GM23338 (cell line): ENCODE measurements around the gene ANKZF1. TPM values are rescaled to one million over a fixed set of nuclear protein-coding genes. Genes with fewer than 3 reads are reported as not detected.
A peak's percentile ranks its signal among the peaks of the same experiment; 100 is the strongest.

Experiments used
- ATAC-seq: fragments of 200-7000 bp; cut with Tn5 transposase; 3 replicates; pipeline ENCODE4 v1.9.1; 2020
- DNase-seq: peaks from one replicate; pipeline ENCODE4 v3.0.0-alpha.2; 2015; ENCODE audit warnings: low spot score
- H2AFZ ChIP-seq: fragments of 200-600 bp; sonication (generic); 2 replicates; pipeline ENCODE4 v1.8.0; 2016; ENCODE audit warnings: antibody characterized with exemption, mild to moderate bottlenecking, moderate library complexity
- H3F3A ChIP-seq: fragments of 200-600 bp; sonication (generic); replicated peaks from 2 replicates; pipeline ENCODE4 v1.8.0; 2017; ENCODE audit warnings: antibody characterized with exemption, mixed run types, low read depth
- H3K27ac ChIP-seq: fragments of 200-600 bp; sonication (generic); 2 replicates; pipeline ENCODE4 v1.6.1; 2016; ENCODE audit warnings: low read depth
- H3K27me3 ChIP-seq: fragments of 200-600 bp; sonication (generic); 2 replicates; pipeline ENCODE4 v1.8.0; 2016; ENCODE audit warnings: mild to moderate bottlenecking, mixed run types, moderate library complexity; ENCODE audit not compliant: insufficient read depth
- H3K36me3 ChIP-seq: fragments of 200-600 bp; sonication (generic); 2 replicates; pipeline ENCODE4 v1.8.0; 2016; ENCODE audit warnings: mild to moderate bottlenecking; ENCODE audit not compliant: insufficient read depth
- H3K4me1 ChIP-seq: fragments of 200-600 bp; sonication (generic); 2 replicates; pipeline ENCODE4 v1.8.0; 2016; ENCODE audit warnings: mild to moderate bottlenecking, moderate library complexity; ENCODE audit not compliant: insufficient read depth
- H3K4me2 ChIP-seq: fragments of 200-600 bp; sonication (generic); 2 replicates; pipeline ENCODE4 v1.7.1; 2017; ENCODE audit warnings: mixed run types
- H3K4me3 ChIP-seq: fragments of 200-600 bp; sonication (generic); 2 replicates; pipeline ENCODE4 v1.6.1; 2016; ENCODE audit warnings: mixed run types
- H3K79me2 ChIP-seq: fragments of 200-600 bp; sonication (generic); replicated peaks from 2 replicates; pipeline ENCODE4 v1.8.0; 2017; ENCODE audit warnings: mild to moderate bottlenecking; ENCODE audit not compliant: insufficient read depth
- H3K9me2 ChIP-seq: fragments of 200-600 bp; sonication (generic); 2 replicates; pipeline ENCODE4 v1.8.0; 2017; ENCODE audit not compliant: insufficient read depth
- H4K20me1 ChIP-seq: fragments of 200-600 bp; sonication (generic); replicated peaks from 2 replicates; pipeline ENCODE4 v1.8.0; 2017; ENCODE audit warnings: mild to moderate bottlenecking; ENCODE audit not compliant: insufficient read depth
- H3K27ac Mint-ChIP-seq: 2 replicates; pipeline ENCODE4 v1.8.0; 2020; ENCODE audit warnings: inconsistent platforms, mild to moderate bottlenecking, moderate library complexity, mixed read lengths
- H3K27me3 Mint-ChIP-seq: 3 replicates; pipeline ENCODE4 v1.8.0; 2022; ENCODE audit warnings: low read depth, mild to moderate bottlenecking, moderate library complexity, mixed read lengths, inconsistent platforms; ENCODE audit not compliant: insufficient read depth, poor library complexity
- H3K36me3 Mint-ChIP-seq: 3 replicates; pipeline ENCODE4 v1.8.0; 2021; ENCODE audit warnings: low read depth, mild to moderate bottlenecking, inconsistent platforms, moderate library complexity, mixed read lengths
- H3K4me1 Mint-ChIP-seq: 3 replicates; pipeline ENCODE4 v1.8.0; 2020; ENCODE audit warnings: mild to moderate bottlenecking, inconsistent platforms, mixed read lengths
- H3K4me3 Mint-ChIP-seq: 3 replicates; pipeline ENCODE4 v1.8.0; 2021; ENCODE audit warnings: moderate library complexity, mild to moderate bottlenecking, inconsistent platforms, mixed read lengths
- H3K9me3 Mint-ChIP-seq: 3 replicates; pipeline ENCODE4 v1.8.0; 2020; ENCODE audit warnings: moderate library complexity, mild to moderate bottlenecking, inconsistent platforms, mixed read lengths
- CREB1 ChIP-seq: fragments of 250-450 bp; sonication (Bioruptor Pico); IDR thresholded peaks from 2 replicates; pipeline ENCODE4 v1.5.0; 2020; ENCODE audit warnings: low read depth, mild to moderate bottlenecking, moderate library complexity
- ETS1 ChIP-seq: IDR thresholded peaks from 2 replicates; pipeline ENCODE4 v1.6.1; 2016; ENCODE audit warnings: antibody characterized with exemption
- JUNB ChIP-seq: IDR thresholded peaks from one replicate; pipeline ENCODE4 v1.6.1; 2016; ENCODE audit warnings: antibody characterized with exemption; ENCODE audit not compliant: unreplicated experiment
- POLR2AphosphoS5 ChIP-seq: IDR thresholded peaks from 2 replicates; pipeline ENCODE4 v1.6.1; 2016; ENCODE audit warnings: antibody characterized with exemption, low read depth
- ZNF462 ChIP-seq: fragments of 250-450 bp; sonication (Bioruptor Pico); IDR thresholded peaks from 2 replicates; pipeline ENCODE4 v1.5.0; 2020; ENCODE audit warnings: mild to moderate bottlenecking, moderate library complexity
- polyA plus RNA-seq: library from polyadenylated mRNA; unstranded; fragments of >200 nt; fragmentation: Nextera tagmentation; extraction: Ambion mirVana; gene quantifications from 2 replicates; pipeline ENCODE4 v1.2.1, GENCODE V29; 2016
- total RNA-seq: library from RNA; depleted of rRNA; stranded (reverse); fragments of >200 nt; shearing (Covaris generic); gene quantifications from 2 replicates; pipeline ENCODE4 v1.2.3, GENCODE V29; 2014

The ANKZF1 gene
- total and polyA plus RNA-seq, 2 experiments from 2014 or later: 29.9 to 61.9 TPM

GRCh38 chr2:219206328-219207133, 23.1 kb upstream of the ANKZF1 start, which contains the start of gene ZFAND2B:
Gene ZFAND2B (plus strand): TSS chr2:219206782. CDS start chr2:219206988, 206 bp downstream.
- H3F3A ChIP-seq: peaks cover 15% of the 10 kb centered on the region; the same call in 1 of the 2 replicates
- H3K4me1 Mint-ChIP-seq: peaks cover 13% of the 10 kb centered on the region; the same call in 2 of the 3 replicates
- H3K4me3 Mint-ChIP-seq: peak within 1 kb of the TSS; percentile 88
- DNase-seq (peak; percentile 97), ATAC-seq (peak; percentile 98)
- no peaks in the 10 kb centered on the region; the same call in 1 of the 2 replicates for H3K36me3 ChIP-seq
- H3K79me2 ChIP-seq: no peaks in the 10 kb centered on the region
- peak within 1 kb of the TSS; percentile 96 for H3K4me2 ChIP-seq
- peak within 1 kb of the TSS; percentile 87 for H3K27ac Mint-ChIP-seq
- H3K4me3 ChIP-seq: peak within 1 kb of the TSS; percentile 84
- 0 out of 2 replicates have a peak within 1 kb of the TSS, but pooled peaks have one; percentile 74 for H3K27ac ChIP-seq
- H3K36me3 Mint-ChIP-seq: peaks cover 27% of the 10 kb centered on the region
- H3K9me3 Mint-ChIP-seq: peaks cover 2% of the 10 kb centered on the region; the same call in 1 of the 3 replicates
- H2AFZ ChIP-seq: peak within 1 kb of the TSS; percentile 98
- H4K20me1 ChIP-seq: no peaks in the 10 kb centered on the region; the same call in 1 of the 2 replicates
- peaks cover 15% of the 10 kb centered on the region for H3K4me1 ChIP-seq
- no peak for TF ChIP-seq JUNB
- peak; percentile 92 for TF ChIP-seq CREB1 (CRISPR knock-in tag)
- peak; percentile 47; the same call in 1 of the 2 replicates for TF ChIP-seq ETS1
- TF ChIP-seq POLR2AphosphoS5: peak; percentile 97
- no peaks in the 10 kb centered on the region for H3K27me3 ChIP-seq
- no peaks in the 10 kb centered on the region for H3K9me2 ChIP-seq
- peaks cover 10% of the 10 kb centered on the region for H3K27me3 Mint-ChIP-seq

GRCh38 chr2:219207134-219207883, 22.3 kb upstream of the ANKZF1 start:
- Histone ChIP-seq H3K27ac (no peak overlapping the region; the same call in 1 of the 2 replicates), H3K36me3 (no peaks in the 10 kb centered on the region; the same call in 1 of the 2 replicates), H3K4me3 (peak overlapping the region; percentile 84), H3K4me1 (peaks cover 15% of the 10 kb centered on the region), H3K9me2 (no peaks in the 10 kb centered on the region), H3K79me2 (no peaks in the 10 kb centered on the region), H3K4me2 (peak overlapping the region; percentile 96), H3K27me3 (no peaks in the 10 kb centered on the region), H3F3A (peaks cover 15% of the 10 kb centered on the region; the same call in 1 of the 2 replicates), H2AFZ (no peak overlapping the region; the same call in 1 of the 2 replicates), H4K20me1 (no peaks in the 10 kb centered on the region; the same call in 1 of the 2 replicates)
- Mint-ChIP-seq H3K27me3 (peaks cover 13% of the 10 kb centered on the region), H3K27ac (no peak overlapping the region; the same call in 1 of the 2 replicates), H3K36me3 (peaks cover 33% of the 10 kb centered on the region), H3K4me1 (peaks cover 13% of the 10 kb centered on the region; the same call in 2 of the 3 replicates), H3K4me3 (peak overlapping the region; percentile 88), H3K9me3 (peaks cover 2% of the 10 kb centered on the region; the same call in 1 of the 3 replicates)
- TF ChIP-seq ZNF462 (CRISPR knock-in tag): no peak
- DNase-seq (no peak), ATAC-seq (peak; percentile 30)
